HG03045 (cell line): Measurements from ENCODE around the gene NCAPD3.
A peak's percentile ranks its signal among the peaks of the same experiment; 100 is the strongest.
"Not testable (repeated sequence)": the region's sequence is repeated elsewhere in the genome, so short reads cannot be mapped to it uniquely, and the experiment has no call there.

Experiments
- ATAC-seq: cut with Tn5 transposase; IDR thresholded peaks from one replicate; pipeline ENCODE4 v1.9.1; 2021; ENCODE audit warnings: mild to moderate bottlenecking, moderate library complexity; ENCODE audit not compliant: unreplicated experiment

The NCAPD3 gene

DNA sequence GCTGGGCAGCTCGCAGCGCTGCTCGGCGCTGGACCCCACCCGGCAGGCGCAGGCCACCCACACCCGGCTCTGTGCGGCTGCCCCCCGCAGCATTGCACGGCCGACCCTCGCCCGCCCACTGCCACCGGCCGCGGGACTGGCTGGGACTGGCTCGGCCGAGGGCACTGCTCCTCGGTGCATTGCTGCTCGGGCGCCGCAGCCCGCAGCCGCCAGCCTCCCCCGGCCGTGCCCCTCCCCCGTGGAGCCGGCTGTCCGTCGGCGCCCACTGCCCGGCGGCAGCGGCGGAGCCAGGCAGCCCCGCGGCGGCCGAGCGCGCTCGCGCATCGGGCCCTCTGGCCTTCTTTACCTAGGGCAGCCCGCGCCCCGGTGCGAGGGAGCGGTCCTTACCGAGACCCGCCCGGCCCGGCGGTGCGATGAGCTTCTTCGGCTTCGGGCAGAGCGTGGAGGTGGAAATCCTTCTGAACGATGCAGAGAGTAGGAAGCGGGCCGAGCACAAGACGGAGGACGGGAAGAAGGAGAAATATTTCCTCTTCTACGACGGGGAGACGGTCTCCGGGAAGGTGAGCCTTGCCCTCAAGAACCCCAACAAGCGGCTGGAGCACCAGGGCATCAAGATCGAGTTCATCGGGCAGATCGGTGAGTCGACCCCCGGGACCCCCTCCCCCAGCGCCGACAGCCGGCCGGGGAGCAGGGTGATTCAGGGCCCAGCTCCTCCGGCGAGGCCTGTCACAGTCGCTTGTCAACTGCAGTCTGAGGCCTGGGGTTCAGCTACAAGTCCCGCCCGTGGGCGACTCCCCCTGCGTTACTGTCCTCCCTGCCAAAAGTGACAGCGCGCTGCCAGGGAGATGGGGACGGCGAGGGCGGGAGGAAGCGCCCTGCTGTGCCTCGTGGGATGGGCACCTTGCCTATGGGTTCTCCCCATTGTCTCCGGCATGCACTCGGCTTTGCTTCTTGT, 1.2 kb upstream of the NCAPD3 start:
- ATAC-seq: peak; percentile 25

DNA sequence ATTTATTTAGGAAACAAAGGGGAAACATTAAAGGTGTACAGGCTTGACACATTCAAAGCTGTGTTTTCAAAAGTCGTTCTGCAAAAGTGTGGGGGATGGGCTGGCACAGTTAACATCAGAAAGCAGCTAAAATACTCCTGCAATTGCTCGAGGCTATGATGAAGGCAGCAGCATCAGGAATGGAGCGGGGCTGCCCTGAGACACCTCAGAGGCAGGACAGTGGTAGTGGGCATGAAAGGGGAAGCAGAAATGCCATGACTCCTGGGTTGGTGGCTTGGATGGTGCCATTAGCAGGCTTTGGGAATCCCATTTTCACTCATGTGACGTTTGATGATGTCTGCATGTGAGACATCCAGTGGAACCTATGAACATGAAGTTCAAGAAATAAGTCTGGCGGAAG, 646 bp downstream of the NCAPD3 start:
- ATAC-seq: no peak

DNA sequence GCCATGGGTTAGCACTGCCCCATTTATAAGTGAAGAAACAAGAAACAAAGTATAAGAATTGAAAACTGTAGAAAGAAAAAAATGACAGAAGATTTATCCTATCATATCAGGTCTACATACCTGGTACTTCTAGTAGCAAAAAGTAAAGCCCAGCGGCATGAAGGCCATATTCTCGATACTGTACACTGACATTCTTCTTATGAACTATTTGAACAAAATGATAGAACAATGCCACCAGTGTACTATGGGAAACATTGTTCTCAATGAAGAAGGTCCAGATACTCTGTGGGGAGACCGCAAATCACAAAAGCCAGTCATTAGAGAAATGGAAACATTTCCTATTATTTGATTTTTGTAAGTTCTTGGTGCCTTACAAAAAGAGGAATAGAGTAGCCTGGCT, 7.0 kb downstream of the NCAPD3 start:
- ATAC-seq: no peak

GRCh38 chr11:134215836-134216235, 7.9 kb downstream of the NCAPD3 start:
- no peak for ATAC-seq

DNA sequence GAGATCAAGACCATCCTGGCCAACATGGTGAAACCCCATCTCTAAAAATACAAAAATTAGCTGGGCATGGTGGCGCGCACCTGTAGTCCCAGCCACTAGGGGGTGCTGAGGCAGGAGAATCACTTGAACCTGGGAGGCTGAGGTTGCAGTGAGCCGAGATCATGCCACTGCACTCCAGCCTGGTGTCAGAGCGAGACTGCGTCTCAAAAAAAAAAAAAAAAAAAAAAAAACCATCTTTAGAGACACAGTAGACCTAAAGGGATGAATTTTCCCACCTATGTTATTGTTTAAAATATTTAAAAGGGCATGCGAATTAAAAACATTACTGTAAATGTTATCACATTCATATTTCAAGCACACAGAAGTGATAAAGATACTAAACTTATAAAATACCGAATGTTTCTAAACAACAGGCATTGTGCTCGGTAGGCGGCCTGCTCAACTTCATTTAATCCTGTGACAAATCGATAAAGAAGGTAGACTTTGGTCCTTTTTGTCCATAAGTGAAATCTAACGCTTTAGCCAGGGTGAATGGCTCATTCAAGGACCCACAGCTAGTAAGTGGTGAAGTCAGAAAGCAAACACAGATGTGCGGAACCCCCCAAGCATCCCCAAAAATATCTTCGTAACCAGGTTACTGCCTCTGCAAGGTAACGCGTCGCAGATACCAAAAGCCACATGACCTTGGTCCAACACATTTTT, 16.1 kb downstream of the NCAPD3 start:
- ATAC-seq: no peak

DNA sequence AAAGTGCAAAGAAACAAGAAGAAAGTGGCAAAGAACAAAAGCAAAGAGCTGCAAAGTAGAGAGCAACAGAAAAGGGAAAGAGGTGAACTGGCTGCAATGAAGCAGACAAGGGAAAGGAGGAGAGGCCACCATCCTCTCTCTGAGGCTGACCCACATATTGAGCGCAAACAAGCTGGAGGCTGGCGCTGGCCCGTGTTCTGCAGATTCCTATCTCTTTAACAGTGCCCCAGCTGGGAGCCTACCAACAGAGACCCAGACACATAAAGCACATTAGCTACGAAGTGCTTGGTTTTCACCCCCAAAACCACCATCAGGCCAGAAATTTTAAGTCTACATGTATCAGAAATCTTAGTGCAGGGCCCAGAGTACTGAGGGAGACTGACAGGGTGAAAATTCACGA, 17.6 kb downstream of the NCAPD3 start:
- ATAC-seq: no peak

- no peak for ATAC-seq
Measured at GRCh38 chr11:134205729-134206128, 18.0 kb downstream of the NCAPD3 start.

- ATAC-seq: no peak
Measured at GRCh38 chr11:134202661-134203060, 21.1 kb downstream of the NCAPD3 start.

DNA sequence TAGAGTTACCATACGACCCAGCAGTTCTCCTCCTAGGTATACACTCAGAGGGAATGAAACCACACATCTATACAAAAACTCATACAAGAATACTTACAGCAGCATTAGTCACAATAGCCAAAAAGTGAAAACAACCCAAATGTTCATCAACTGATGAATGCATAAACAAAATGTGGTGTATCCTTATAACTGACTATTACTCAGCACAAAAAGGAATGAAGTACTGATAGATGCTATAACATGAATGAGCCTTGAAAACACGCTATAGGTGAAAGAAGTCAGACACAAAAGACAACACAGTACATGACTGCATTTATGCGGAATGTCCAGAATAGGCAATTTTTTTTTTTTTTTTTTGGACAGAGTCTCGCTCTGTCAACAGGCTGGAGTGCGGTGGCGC, 23.1 kb downstream of the NCAPD3 start:
- no peak for ATAC-seq

DNA sequence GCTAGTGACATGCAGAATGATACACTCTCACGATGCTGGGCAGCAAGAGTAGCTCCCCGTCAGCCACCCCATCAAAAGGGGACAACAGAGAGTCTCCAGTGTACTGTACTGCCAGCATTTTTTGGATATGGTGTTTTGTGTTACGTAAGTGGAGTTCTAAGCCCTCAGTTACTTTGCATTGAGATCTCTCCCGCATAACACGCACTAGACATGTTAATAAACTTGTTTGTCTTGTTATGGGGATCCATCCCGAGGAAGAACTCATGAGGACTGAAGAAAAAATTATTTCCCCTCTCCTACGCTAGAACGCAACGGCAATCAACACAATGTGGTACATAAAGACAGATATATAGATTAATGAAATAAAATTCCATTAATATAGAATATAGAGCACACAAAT, 24.2 kb downstream of the NCAPD3 start:
- ATAC-seq: no peak

DNA sequence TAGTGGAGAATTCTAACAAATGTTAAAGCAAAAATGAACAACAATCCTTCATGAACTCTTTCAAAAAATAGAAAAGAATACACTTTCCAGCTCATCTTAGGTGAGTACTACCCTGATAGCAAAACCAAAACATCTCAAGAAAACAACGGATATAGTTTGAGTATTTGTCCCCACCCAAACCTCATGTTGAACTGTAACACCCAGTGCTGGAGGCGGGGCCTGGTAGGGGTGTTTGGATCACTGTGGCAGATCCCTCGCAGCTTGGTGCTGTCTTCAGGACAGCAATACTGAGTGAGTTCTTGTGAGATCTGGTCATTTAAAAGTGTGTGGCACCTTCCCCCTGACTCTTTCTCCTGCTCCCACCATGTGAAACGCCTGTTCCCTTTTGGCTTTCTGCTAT, 27.0 kb downstream of the NCAPD3 start:
- ATAC-seq: no peak

DNA sequence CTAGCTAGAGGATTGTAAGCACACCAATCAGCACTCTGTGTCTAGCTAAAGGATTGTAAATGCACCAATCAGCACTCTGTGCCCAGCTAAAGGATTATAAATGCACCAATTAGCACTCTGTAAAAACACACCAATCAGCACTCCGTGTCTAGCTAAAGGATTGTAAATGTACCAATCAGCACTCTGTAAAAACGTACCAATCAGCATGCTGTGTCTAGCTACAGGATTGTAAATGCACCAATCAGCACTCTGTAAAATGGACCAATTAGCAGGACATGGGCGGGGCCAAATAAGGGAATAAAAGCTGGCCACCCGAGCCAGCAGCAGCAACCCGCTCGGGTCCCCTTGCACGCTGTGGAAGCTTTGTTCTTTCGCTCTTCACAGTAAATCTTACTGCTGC, 35.7 kb downstream of the NCAPD3 start:
- ATAC-seq: not testable (repeated sequence)

GRCh38 chr11:134181707-134182106, 42.1 kb downstream of the NCAPD3 start:
- no peak for ATAC-seq

DNA sequence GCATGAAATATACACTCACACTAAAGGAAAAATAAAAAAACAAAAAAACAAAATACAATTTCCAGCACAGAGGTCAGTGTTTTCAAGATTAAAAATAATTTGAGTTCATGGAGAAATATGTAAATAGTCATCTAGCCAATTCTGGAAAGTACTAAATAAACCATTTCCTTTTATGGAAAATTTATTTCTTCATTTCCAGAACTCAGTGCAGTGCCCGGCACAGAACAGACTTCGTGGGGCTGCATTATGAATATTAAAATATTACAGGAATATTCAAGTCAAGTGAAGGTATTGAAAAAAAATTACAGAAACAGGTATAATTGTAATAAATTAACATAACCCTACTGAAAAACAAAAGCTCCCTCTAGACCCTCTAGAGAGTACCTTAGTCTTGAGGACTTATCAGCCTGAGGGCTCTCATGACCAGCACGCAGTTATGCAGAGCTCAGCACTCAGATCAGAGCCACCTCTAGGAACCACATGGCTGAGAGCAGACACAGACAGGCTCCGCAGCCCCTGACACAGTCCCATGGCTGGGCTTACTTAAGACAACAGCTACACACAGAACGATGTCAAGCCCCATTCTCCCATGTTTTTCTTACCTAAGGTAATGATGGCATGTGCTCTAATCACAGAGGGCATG, 45.6 kb downstream of the NCAPD3 start:
- ATAC-seq: no peak

DNA sequence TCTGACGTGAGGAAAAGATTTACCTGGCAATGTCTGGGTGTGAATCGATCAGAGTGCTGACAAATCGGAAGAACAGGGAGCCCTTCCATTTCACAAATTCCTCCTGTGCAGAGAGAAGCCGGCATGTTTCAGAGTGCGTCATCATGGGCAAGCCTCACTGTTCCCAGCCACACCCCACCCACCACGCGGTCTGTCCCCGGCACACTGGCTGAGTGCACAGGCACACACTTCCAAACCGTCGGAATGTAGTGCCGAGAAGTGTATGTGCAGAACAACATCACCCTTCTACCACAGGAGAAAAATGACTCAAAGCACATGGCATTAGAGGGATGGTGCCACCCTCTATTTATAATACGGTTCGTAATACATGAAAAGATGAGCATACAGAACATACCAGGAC, 47.5 kb downstream of the NCAPD3 start:
- no peak for ATAC-seq

DNA sequence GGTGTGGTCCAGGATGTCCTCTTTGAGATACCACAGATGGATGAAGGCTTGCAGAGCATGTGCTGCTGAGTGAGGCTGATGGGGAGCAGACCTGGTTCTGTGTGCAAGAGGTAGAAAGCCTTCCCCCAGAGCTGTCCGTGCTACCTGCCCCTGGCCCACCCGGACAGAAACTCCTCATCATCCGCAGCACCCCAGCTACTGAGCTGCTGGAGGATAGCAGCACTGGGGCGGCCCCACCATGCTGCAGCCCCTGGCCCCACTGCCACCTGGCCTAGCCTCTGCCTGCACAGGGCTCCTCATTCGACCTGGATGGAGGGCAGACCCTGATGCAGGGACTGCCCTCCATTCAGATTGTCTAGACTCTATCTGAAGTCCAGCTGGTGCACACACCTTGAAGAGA, 50.5 kb downstream of the NCAPD3 start:
- no peak for ATAC-seq

DNA sequence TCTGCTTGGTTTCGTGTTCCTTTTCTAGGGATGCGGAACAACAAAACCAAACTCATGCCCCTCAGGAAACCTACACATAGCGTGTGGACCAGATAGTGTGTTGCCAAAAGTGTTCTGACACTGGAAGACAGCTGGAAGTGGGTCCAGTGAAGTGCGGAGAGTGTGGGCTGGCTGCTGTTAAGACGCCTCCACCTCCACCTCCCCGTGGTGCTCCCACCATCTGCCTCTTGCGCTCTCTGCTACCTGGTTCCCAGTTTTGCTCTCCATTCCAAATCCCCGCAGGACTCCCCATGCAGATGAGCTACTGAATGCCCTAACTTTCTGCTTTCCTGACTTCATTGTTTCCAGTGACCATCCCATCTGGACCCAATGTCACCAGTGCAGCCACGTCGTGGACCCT, 51.8 kb downstream of the NCAPD3 start:
- no peak for ATAC-seq

GRCh38 chr11:134170919-134171281, 52.9 kb downstream of the NCAPD3 start:
- no peak for ATAC-seq

- no peak for ATAC-seq
Measured at GRCh38 chr11:134170177-134170918, 53.4 kb downstream of the NCAPD3 start.

- ATAC-seq: no peak
Measured at GRCh38 chr11:134164490-134165370, 59.0 kb downstream of the NCAPD3 start.
